NB4 (cell line): ENCODE data around the gene SNX19.

Experiments used
- POLR2A ChIP-seq: IDR thresholded peaks from 2 replicates; pipeline ENCODE4 v1.6.1; 2011; ENCODE audit warnings: mild to moderate bottlenecking; ENCODE audit not compliant: insufficient read length; ENCODE audit errors: extremely low read depth
- TF ChIP-seq, protein P1 (sequence below): IDR thresholded peaks from one replicate; pipeline ENCODE4 v1.5.1; 2012; ENCODE audit warnings: low read depth, low read length
- TF ChIP-seq, protein P2 (sequence below): IDR thresholded peaks from 2 replicates; pipeline ENCODE4 v1.6.1; 2011; ENCODE audit warnings: low read depth, low read length

DNA sequence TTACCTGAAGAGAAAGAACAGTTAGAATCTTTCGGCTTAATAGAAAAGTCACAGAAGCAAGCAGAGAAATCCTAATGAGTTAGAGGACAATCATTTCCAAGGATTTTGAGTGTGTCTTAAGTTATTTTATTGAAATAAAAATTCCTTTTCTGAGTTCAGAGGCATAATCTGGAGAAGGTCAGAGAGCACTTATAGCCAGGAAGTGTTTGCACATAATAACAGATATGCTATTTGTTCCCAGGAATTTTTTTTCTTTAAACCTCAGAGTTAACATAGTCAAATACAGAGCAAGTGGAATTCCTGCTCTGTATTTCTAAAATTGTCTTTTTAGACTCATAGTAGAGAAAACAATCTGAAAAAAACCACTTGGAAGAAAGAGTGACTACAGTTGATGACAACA, 74.3 kb downstream of the SNX19 start:
- TF ChIP-seq, protein P1, sequence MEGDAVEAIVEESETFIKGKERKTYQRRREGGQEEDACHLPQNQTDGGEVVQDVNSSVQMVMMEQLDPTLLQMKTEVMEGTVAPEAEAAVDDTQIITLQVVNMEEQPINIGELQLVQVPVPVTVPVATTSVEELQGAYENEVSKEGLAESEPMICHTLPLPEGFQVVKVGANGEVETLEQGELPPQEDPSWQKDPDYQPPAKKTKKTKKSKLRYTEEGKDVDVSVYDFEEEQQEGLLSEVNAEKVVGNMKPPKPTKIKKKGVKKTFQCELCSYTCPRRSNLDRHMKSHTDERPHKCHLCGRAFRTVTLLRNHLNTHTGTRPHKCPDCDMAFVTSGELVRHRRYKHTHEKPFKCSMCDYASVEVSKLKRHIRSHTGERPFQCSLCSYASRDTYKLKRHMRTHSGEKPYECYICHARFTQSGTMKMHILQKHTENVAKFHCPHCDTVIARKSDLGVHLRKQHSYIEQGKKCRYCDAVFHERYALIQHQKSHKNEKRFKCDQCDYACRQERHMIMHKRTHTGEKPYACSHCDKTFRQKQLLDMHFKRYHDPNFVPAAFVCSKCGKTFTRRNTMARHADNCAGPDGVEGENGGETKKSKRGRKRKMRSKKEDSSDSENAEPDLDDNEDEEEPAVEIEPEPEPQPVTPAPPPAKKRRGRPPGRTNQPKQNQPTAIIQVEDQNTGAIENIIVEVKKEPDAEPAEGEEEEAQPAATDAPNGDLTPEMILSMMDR: no peak
- TF ChIP-seq POLR2A: no peak
- TF ChIP-seq, protein P2, sequence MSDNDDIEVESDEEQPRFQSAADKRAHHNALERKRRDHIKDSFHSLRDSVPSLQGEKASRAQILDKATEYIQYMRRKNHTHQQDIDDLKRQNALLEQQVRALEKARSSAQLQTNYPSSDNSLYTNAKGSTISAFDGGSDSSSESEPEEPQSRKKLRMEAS: no peak
